Transverse colon (tissue), 4 donors: ENCODE measurements around the gene TMEM38B. TPM values are rescaled to one million over a fixed set of nuclear protein-coding genes. Genes with fewer than 3 reads are reported as not detected.

Experiments
- DNase-seq: peaks from one replicate; pipeline ENCODE4 v3.0.0-alpha.2; 2019
- H3K27ac ChIP-seq, 4 donors: fragments of 200-600 bp; sonication (generic); 2 replicates each; pipeline ENCODE4 v1.5.1; 2016 to 2018; ENCODE audit warnings: inconsistent platforms in 4 of 4
- H3K27me3 ChIP-seq: fragments of 200-600 bp; sonication (generic); 2 replicates; pipeline ENCODE4 v1.5.1; 2017; ENCODE audit warnings: inconsistent platforms
- H3K36me3 ChIP-seq, 4 donors: fragments of 200-600 bp; sonication (generic); 2 replicates each; pipeline ENCODE4 v1.5.1; 2017 to 2019; ENCODE audit warnings: inconsistent platforms in 4 of 4
- H3K4me1 ChIP-seq, 4 donors: fragments of 200-600 bp; sonication (generic); 2 replicates each; pipeline ENCODE4 v1.5.1; 2017 to 2020; ENCODE audit warnings: inconsistent platforms in 4 of 4
- H3K4me3 ChIP-seq, 4 donors: fragments of 200-600 bp; sonication (generic); 1 replicate in 1 of 4; 2 replicates in 3 of 4; pipeline versions ENCODE4 v1.5.1 to v1.6.1; 2017 to 2019; ENCODE audit warnings: inconsistent platforms in 4 of 4
- H3K9me3 ChIP-seq, 2 donors: fragments of 200-600 bp; sonication (generic); 2 replicates each; pipeline ENCODE4 v1.5.1; 2017 to 2019; ENCODE audit warnings: inconsistent platforms in 2 of 2
- CTCF ChIP-seq, 5 experiments: fragments of 200-600 bp in 3 of 5; fragments of 450-650 bp in 2 of 5; sonication (generic) in 3 of 5; IDR thresholded peaks; 1 replicate in 2 of 5; 2 replicates in 3 of 5; pipeline ENCODE4 v1.5.1; 2016 to 2017; ENCODE audit warnings: antibody characterized with exemption in 5 of 5, inconsistent platforms in 3 of 5, mild to moderate bottlenecking in 2 of 5, moderate library complexity in 1 of 5
- EP300 ChIP-seq: sonication (generic); formaldehyde crosslinking; IDR thresholded peaks from one replicate; pipeline ENCODE4 v1.6.1; 2017; ENCODE audit warnings: antibody characterized with exemption, low read depth
- POLR2A ChIP-seq: fragments of 450-650 bp; IDR thresholded peaks from one replicate; pipeline ENCODE4 v1.6.1; 2016; ENCODE audit warnings: antibody characterized with exemption, mild to moderate bottlenecking, moderate library complexity
- POLR2AphosphoS5 ChIP-seq, 3 donors: sonication (generic); formaldehyde crosslinking; IDR thresholded peaks; one replicate each; pipeline ENCODE4 v1.6.1; 2016; ENCODE audit warnings: antibody characterized with exemption in 3 of 3
- WGBS, 2 donors: methylation state at CpG; one replicate each; pipeline ENCODE4 v1.1.5; 2018; ENCODE audit warnings: low coverage in 1 of 2; 5-methylcytosine and 5-hydroxymethylcytosine counted together
- in situ Hi-C, 4 donors: fragments of 200-750 bp; cut with MboI; loops; one replicate each; pipeline versions ENCODE4 v1.15.0 to v1.15.1; 2017; ENCODE audit warnings: low sequenced_read_pairs in 3 of 4, low pct_ligation_motif_present in 1 of 4, low pct_unique_long_range_greater_than_20kb in 1 of 4
- intact Hi-C: fragments of 100-400 bp; cut with DNase I; formaldehyde crosslinking; loops from one replicate; pipeline ENCODE4 v1.15.1; 2023; ENCODE audit warnings: low total_unique reads
- total RNA-seq, 4 donors: library from RNA; depleted of rRNA; stranded (reverse); fragments of >200 nt; gene quantifications; one replicate each; pipeline ENCODE4 v1.1.0, GENCODE V29; 2016

Gene TMEM38B
- total RNA-seq, 4 donors from 2014 or later, result 25.2 to 36.6 (median 29.1) TPM

- TF ChIP-seq POLR2AphosphoS5 (IDR thresholded peaks at IDR 0.05) (no peak), CTCF (IDR thresholded peaks at IDR 0.05) (no peak), EP300 (no peak), POLR2A (no peak)
- intact Hi-C loops (no loop called here), in situ Hi-C loops (no loop called here)
- H3K9me3 ChIP-seq, result no peaks in the 10 kb centered on the region
- H3K27ac ChIP-seq, result no peak overlapping the region
- no peak for DNase-seq
- no peaks in the 10 kb centered on the region for H3K27me3 ChIP-seq
- no peaks in the 10 kb centered on the region for H3K36me3 ChIP-seq
- WGBS, 2 donors, result 52 to 80% methylated on average over 2 to 3 of the region's 3 CpGs
- peaks cover 0 to 9% (median under 1%) of the 10 kb centered on the region in 4 donors for H3K4me1 ChIP-seq
- H3K4me3 ChIP-seq, result no peak overlapping the region
Observed at GRCh38 chr9:105673850-105674387, 20.4 kb upstream of the TMEM38B start.

GRCh38 chr9:105676351-105676923 lies 17.9 kb upstream of the TMEM38B start:
- Histone ChIP-seq H3K27ac (no peak overlapping the region), H3K4me3 (no peak overlapping the region), H3K36me3 (no peaks in the 10 kb centered on the region), H3K4me1 (peaks cover 0 to 19% (median 5%) of the 10 kb centered on the region in 4 donors), H3K27me3 (no peaks in the 10 kb centered on the region), H3K9me3 (no peaks in the 10 kb centered on the region)
- 69 to 84% methylated on average over 6 of the region's 6 CpGs for WGBS, 2 donors
- no peak for DNase-seq
- in situ Hi-C loops (no loop called here), intact Hi-C loops (no loop called here)
- no peak for TF ChIP-seq POLR2A
- no peak for TF ChIP-seq CTCF (IDR thresholded peaks at IDR 0.05)
- TF ChIP-seq POLR2AphosphoS5 (IDR thresholded peaks at IDR 0.05), result no peak
- TF ChIP-seq EP300, result no peak

GRCh38 chr9:105678163-105678562 lies 16.2 kb upstream of the TMEM38B start:
- in situ Hi-C loops (no loop called here), intact Hi-C loops (no loop called here)
- 85 to 100% methylated on average over 1 of the region's 1 CpG for WGBS, 2 donors
- no peak for TF ChIP-seq POLR2AphosphoS5 (IDR thresholded peaks at IDR 0.05)
- no peak for TF ChIP-seq CTCF (IDR thresholded peaks at IDR 0.05)
- no peak for TF ChIP-seq POLR2A
- TF ChIP-seq EP300, result no peak
- no peaks in the 10 kb centered on the region for H3K9me3 ChIP-seq
- H3K27ac ChIP-seq, result no peak overlapping the region
- H3K27me3 ChIP-seq, result no peaks in the 10 kb centered on the region
- H3K4me3 ChIP-seq, result no peak overlapping the region
- H3K36me3 ChIP-seq, result no peaks in the 10 kb centered on the region
- peaks cover 0 to 12% (median 5%) of the 10 kb centered on the region in 4 donors for H3K4me1 ChIP-seq
- no peak for DNase-seq

GRCh38 chr9:105678781-105679180 lies 15.6 kb upstream of the TMEM38B start:
- Histone ChIP-seq H3K36me3 (no peaks in the 10 kb centered on the region), H3K9me3 (no peaks in the 10 kb centered on the region), H3K27me3 (no peaks in the 10 kb centered on the region), H3K4me1 (peaks cover 0 to 10% (median 5%) of the 10 kb centered on the region in 4 donors), H3K4me3 (no peak overlapping the region), H3K27ac (no peak overlapping the region)
- WGBS, 2 donors, result 35% methylated on average over 1 of the region's 1 CpG; no CpG with 5 or more reads in 1 of the 2 donors
- in situ Hi-C loops (no loop called here), intact Hi-C loops (no loop called here)
- DNase-seq, result no peak
- no peak for TF ChIP-seq POLR2AphosphoS5 (IDR thresholded peaks at IDR 0.05)
- TF ChIP-seq POLR2A, result no peak
- no peak for TF ChIP-seq EP300
- TF ChIP-seq CTCF (IDR thresholded peaks at IDR 0.05), result no peak
